Stimulated activated CD8-positive, alpha-beta memory T cell treated with anti-CD3 and anti-CD28 coated beads, Interleukin-15, amount 100 ng/mL, for 4 hours (primary cell): Measurements from ENCODE around the gene TCF25.

ENCODE experiments used
- DNase-seq, 2 donors: peaks; one replicate each; pipeline ENCODE4 v3.0.0-alpha.2; 2020; ENCODE audit warnings: low read depth in 2 of 2

Gene TCF25

GRCh38 chr16:89843409-89844350 is 29.7 kb upstream of the TCF25 start:
- no peak for DNase-seq

- DNase-seq: no peak
Measured at GRCh38 chr16:89844739-89845339, 28.6 kb upstream of the TCF25 start.

GRCh38 chr16:89845417-89845816 is 28.0 kb upstream of the TCF25 start:
- DNase-seq: no peak

GRCh38 chr16:89847051-89847939 is 26.1 kb upstream of the TCF25 start:
- DNase-seq: no peak

GRCh38 chr16:89847940-89848297 is 25.5 kb upstream of the TCF25 start:
- no peak for DNase-seq

- DNase-seq: no peak
Measured at GRCh38 chr16:89848974-89849373, 24.4 kb upstream of the TCF25 start.

GRCh38 chr16:89853306-89853993 is 19.9 kb upstream of the TCF25 start:
- DNase-seq: no peak

- DNase-seq: no peak
Measured at GRCh38 chr16:89855301-89855945, 18.0 kb upstream of the TCF25 start.

GRCh38 chr16:89855986-89856385 is 17.4 kb upstream of the TCF25 start:
- no peak for DNase-seq

- DNase-seq: no peak
Measured at GRCh38 chr16:89858973-89859614, 14.3 kb upstream of the TCF25 start.

GRCh38 chr16:89859615-89860007 is 13.8 kb upstream of the TCF25 start:
- DNase-seq: no peak

- peak; percentile 34 to 46 for DNase-seq
Measured at GRCh38 chr16:89860747-89861304, 12.6 kb upstream of the TCF25 start.

GRCh38 chr16:89861648-89862047 is 11.7 kb upstream of the TCF25 start:
- no peak for DNase-seq

- DNase-seq: no peak
Measured at GRCh38 chr16:89862732-89863131, 10.7 kb upstream of the TCF25 start.

- peak; percentile 26 to 41 for DNase-seq
Measured at GRCh38 chr16:89863741-89864526, 9.5 kb upstream of the TCF25 start.

- DNase-seq: no peak
Measured at GRCh38 chr16:89864527-89864820, 8.9 kb upstream of the TCF25 start.

- no peak for DNase-seq
Measured at GRCh38 chr16:89867918-89868317, 5.5 kb upstream of the TCF25 start.

GRCh38 chr16:89869911-89870310 is 3.5 kb upstream of the TCF25 start:
- DNase-seq: no peak

- no peak for DNase-seq
Measured at GRCh38 chr16:89870440-89870839, 3.0 kb upstream of the TCF25 start.

- DNase-seq: no peak
Measured at GRCh38 chr16:89871895-89872294, 1.5 kb upstream of the TCF25 start.
